ENCODE results near the gene MAU2. TPM values are rescaled to one million over a fixed set of nuclear protein-coding genes. Genes with fewer than 3 reads are reported as not detected.

The MAU2 gene
- total and polyA plus RNA-seq, 2 of the 8 experiments (the other 6 are each of a cell fraction or from before 2014, with no cell fraction given) = 32.0 to 40.8 TPM

DNA sequence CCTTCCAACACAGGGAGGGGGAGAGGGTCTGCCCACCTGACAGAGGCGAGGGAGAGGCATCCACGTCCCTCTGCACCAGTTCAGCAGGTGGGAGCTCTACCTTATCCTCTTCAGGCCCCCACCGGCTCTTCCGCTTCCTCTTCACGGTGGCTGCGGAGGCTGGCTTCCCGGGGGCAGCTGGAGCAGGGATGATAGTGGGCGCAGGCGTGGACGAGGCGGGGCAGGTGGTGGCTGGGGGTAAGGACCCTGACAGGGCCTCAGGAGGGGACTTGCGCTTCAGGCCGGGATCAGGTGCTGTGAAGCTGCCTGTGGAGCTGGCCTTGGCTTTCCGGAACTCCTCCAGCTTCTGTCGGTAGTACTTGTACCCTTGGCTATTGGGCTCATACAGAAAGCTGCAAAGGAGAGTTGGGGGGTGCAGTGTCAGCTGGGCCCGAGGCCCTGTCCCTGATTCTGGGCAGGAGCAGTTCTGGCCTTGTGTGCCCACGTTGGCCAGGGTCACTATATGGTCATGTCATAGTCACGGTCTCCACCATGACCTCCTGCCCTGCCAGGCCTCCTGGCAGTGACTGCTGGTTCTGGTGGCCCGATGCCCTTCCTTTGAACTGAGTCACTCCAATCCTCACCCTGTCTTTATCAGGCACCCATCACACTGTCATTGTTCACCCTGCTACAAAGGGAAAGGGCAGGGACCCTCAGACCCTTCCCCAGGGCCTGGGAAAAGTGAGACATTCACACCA, 23.5 kb upstream of the MAU2 start:
- Histone ChIP-seq H2AK5ac (ENCODE audit: low read depth, low read length) (no peak overlapping the region), H2BK12ac (ENCODE audit: low read depth, low read length) (no peak overlapping the region), H3K36me3 (ENCODE audit: control insufficient read depth in 2 of 4, insufficient read depth in 4 of 4, low read length in 3 of 4) (peaks cover 4 to 34% (median 24%) of the 10 kb centered on the region in 4 experiments), H4K8ac (ENCODE audit: extremely low read depth, insufficient read depth, low read length) (no peak overlapping the region), H3K4me3 (ENCODE audit: extremely low read depth in 1 of 4, insufficient read depth in 2 of 4, low read depth in 3 of 4, low read length in 4 of 4) (no peak overlapping the region), H3K4ac (replicated peaks; ENCODE audit: insufficient read length, low read depth, low read length) (no peak overlapping the region), H3K27me3 (replicated peaks in 1 of 4; ENCODE audit: control insufficient read depth in 3 of 4, extremely low read depth in 1 of 4, insufficient read depth in 3 of 4, low read length in 3 of 4) (no peaks in the 10 kb centered on the region), H3K23ac (ENCODE audit: insufficient read length) (no peak overlapping the region), H4K5ac (ENCODE audit: insufficient read length, low read depth, low read length) (no peak overlapping the region), H3K14ac (ENCODE audit: insufficient read length) (no peak overlapping the region), H4K20me1 (replicated peaks in 1 of 2; ENCODE audit: control insufficient read depth in 1 of 2, insufficient read depth in 2 of 2, low read length in 2 of 2) (peaks cover 0 to 9% of the 10 kb centered on the region in 2 experiments), H3K4me2 (ENCODE audit: insufficient read depth in 1 of 2, low read depth in 2 of 2, low read length in 2 of 2) (no peak overlapping the region), H3K18ac (ENCODE audit: extremely low read depth, low read length) (no peak overlapping the region), H2BK120ac (replicated peaks; ENCODE audit: low read depth, low read length) (no peak overlapping the region), H2BK15ac (ENCODE audit: low read length) (no peak overlapping the region), H3K9me3 (ENCODE audit: insufficient read depth in 2 of 2, low read depth in 1 of 2, low read length in 1 of 2) (no peaks in the 10 kb centered on the region), H3K23me2 (ENCODE audit: low read depth, low read length) (no peaks in the 10 kb centered on the region), H3K79me1 (ENCODE audit: low read depth, low read length) (no peaks in the 10 kb centered on the region), H3K4me1 (replicated peaks in 1 of 4; ENCODE audit: control insufficient read depth in 3 of 4, insufficient read depth in 4 of 4, low read length in 3 of 4) (no peaks in the 10 kb centered on the region), H2AFZ (ENCODE audit: low read length) (no peak overlapping the region), H4K91ac (replicated peaks; ENCODE audit: insufficient read length, low read length) (no peak overlapping the region), H3K79me2 (ENCODE audit: control insufficient read depth in 1 of 2, insufficient read depth in 2 of 2, low read length in 2 of 2) (no peaks in the 10 kb centered on the region), H3K9ac (replicated peaks in 1 of 4; ENCODE audit: extremely low read depth in 1 of 4, low read depth in 3 of 4, low read length in 3 of 4) (no peak overlapping the region), H3K27ac (ENCODE audit: low read depth, low read length) (no peak overlapping the region), H2BK5ac (ENCODE audit: low read depth, low read length) (no peak overlapping the region; the same call in 1 of the 2 replicates), H3K56ac (replicated peaks; ENCODE audit: insufficient read length, low read depth, low read length) (no peak overlapping the region), H2BK20ac (ENCODE audit: low read length) (no peak overlapping the region)
- FAIRE-seq (no peak), DNase-seq (ENCODE audit: low read depth in 1 of 2, low spot score in 2 of 2) (no peak)
- CTCF ChIA-PET (ENCODE audit: partially characterized antibody) = interaction anchor here (1.0 to 1.3 kb wide), 3 partner anchors 8 to 193 kb away, joined by 3 read pairs; no protein-coding TSS in a partner anchor
- POLR2A ChIA-PET (ENCODE audit: partially characterized antibody) = interaction anchor here (0.9 to 4.0 kb wide), 6 partner anchors 9 to 65 kb away, joined by 3 to 14 read pairs (median 8); partner anchors contain the start of gene SUGP1
- WGBS, 2 experiments (ENCODE audit: extremely low coverage in 1 of 2, insufficient coverage in 1 of 2, insufficient read length in 1 of 2, insufficient replicate concordance in 2 of 2, low coverage in 1 of 2, low lambda C conversion rate in 2 of 2, missing lambda C conversion rate in 1 of 2) = 95% methylated on average over 17 of the region's 19 CpGs; no CpG with 5 or more reads in 1 of the 2 experiments
- TF ChIP-seq SP4 (IDR thresholded peaks at IDR 0.05; ENCODE audit: low read length) = no peak
- TF ChIP-seq TCF12 (IDR thresholded peaks at IDR 0.05; ENCODE audit: low read depth, low read length) = no peak
- TF ChIP-seq, protein P1, sequence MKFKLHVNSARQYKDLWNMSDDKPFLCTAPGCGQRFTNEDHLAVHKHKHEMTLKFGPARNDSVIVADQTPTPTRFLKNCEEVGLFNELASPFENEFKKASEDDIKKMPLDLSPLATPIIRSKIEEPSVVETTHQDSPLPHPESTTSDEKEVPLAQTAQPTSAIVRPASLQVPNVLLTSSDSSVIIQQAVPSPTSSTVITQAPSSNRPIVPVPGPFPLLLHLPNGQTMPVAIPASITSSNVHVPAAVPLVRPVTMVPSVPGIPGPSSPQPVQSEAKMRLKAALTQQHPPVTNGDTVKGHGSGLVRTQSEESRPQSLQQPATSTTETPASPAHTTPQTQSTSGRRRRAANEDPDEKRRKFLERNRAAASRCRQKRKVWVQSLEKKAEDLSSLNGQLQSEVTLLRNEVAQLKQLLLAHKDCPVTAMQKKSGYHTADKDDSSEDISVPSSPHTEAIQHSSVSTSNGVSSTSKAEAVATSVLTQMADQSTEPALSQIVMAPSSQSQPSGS (IDR thresholded peaks at IDR 0.05; ENCODE audit: low read length) = no peak
- TF ChIP-seq KDM5A (IDR thresholded peaks at IDR 0.05; ENCODE audit: low read length) = no peak
- TF ChIP-seq EP300 (IDR thresholded peaks at IDR 0.05; ENCODE audit: borderline replicate concordance in 1 of 2, low read depth in 2 of 2, low read length in 2 of 2) = no peak
- no peak for TF ChIP-seq NANOG (IDR thresholded peaks at IDR 0.05; ENCODE audit: insufficient read depth, low read depth, low read length, poor library complexity, severe bottlenecking)
- TF ChIP-seq SP2 (IDR thresholded peaks at IDR 0.05; ENCODE audit: low read length) = no peak
- TF ChIP-seq KDM4A (IDR thresholded peaks at IDR 0.05; ENCODE audit: low read depth, low read length, severe bottlenecking) = no peak
- TF ChIP-seq, protein P2, sequence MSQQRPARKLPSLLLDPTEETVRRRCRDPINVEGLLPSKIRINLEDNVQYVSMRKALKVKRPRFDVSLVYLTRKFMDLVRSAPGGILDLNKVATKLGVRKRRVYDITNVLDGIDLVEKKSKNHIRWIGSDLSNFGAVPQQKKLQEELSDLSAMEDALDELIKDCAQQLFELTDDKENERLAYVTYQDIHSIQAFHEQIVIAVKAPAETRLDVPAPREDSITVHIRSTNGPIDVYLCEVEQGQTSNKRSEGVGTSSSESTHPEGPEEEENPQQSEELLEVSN (IDR thresholded peaks at IDR 0.05) = no peak
